ENCODE results near the gene TRIM24. TPM values are rescaled to one million over a fixed set of nuclear protein-coding genes. Genes with fewer than 3 reads are reported as not detected.

Gene TRIM24
- total and polyA plus RNA-seq, 8 donors, result 4.4 to 19.2 (median 12.4) TPM

DNA sequence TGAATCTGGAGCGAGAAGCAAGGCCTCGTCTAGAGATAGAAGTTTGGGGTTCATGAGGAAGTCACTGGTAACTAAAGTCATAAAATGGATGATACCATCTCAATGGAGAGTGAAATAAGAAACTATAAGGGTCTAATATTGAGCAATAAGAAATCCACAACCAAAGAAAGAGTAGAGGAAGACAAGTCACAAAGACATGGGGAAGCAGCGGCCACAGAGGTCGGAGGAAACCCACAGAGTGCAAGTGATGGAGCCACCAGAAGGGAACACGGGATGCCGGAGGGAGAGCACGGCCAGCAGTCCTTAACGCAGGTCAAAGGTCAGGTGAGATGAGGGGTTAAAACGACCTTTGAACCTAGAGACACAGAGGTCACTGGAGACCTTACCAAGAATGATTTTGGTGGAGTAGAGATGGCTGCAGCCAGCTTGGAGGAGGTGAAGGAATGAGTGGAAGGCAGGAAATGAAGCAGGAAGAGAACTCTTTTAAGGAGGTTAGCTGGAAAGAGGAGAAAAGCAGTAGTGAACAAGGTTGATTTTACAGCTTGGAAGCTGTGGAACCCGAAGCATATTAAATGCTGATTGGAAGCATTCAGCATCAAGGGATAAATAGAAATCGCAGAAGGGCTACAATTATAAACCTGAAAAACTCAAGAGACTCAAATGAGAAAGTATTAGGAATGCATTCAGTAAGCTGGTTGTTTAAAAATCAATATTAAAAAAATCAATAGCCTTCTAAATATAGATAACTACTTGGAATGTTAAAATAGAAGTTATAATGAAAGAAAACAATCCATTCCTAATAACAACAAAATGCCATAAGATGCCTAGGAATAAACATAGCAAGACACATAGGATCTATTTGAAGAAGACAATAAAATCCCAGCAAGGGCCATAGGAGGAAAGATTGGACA lies 147.4 kb downstream of the TRIM24 start:
- FAIRE-seq, result no peak
- no peak for ATAC-seq
- no peak overlapping the region for H3K4me3 ChIP-seq
- no peak for DNase-seq
- H3K36me3 ChIP-seq, result no peaks in the 10 kb centered on the region
- 65 to 69% methylated on average over 11 of the region's 11 CpGs for WGBS, 2 donors
- H3K4me1 ChIP-seq, result peaks cover 8 to 18% (median 11%) of the 10 kb centered on the region in 3 donors
- peak overlapping the region in 2 of 4 donors; percentile 34 to 58 for H3K27ac ChIP-seq
- TF ChIP-seq, protein P1, sequence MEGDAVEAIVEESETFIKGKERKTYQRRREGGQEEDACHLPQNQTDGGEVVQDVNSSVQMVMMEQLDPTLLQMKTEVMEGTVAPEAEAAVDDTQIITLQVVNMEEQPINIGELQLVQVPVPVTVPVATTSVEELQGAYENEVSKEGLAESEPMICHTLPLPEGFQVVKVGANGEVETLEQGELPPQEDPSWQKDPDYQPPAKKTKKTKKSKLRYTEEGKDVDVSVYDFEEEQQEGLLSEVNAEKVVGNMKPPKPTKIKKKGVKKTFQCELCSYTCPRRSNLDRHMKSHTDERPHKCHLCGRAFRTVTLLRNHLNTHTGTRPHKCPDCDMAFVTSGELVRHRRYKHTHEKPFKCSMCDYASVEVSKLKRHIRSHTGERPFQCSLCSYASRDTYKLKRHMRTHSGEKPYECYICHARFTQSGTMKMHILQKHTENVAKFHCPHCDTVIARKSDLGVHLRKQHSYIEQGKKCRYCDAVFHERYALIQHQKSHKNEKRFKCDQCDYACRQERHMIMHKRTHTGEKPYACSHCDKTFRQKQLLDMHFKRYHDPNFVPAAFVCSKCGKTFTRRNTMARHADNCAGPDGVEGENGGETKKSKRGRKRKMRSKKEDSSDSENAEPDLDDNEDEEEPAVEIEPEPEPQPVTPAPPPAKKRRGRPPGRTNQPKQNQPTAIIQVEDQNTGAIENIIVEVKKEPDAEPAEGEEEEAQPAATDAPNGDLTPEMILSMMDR (IDR thresholded peaks at IDR 0.05), result no peak
- intact Hi-C loops (cut with DNase I), result no loop called here
- H3K9me3 ChIP-seq, result no peaks in the 10 kb centered on the region
- no peaks in the 10 kb centered on the region for H3K27me3 ChIP-seq

DNA sequence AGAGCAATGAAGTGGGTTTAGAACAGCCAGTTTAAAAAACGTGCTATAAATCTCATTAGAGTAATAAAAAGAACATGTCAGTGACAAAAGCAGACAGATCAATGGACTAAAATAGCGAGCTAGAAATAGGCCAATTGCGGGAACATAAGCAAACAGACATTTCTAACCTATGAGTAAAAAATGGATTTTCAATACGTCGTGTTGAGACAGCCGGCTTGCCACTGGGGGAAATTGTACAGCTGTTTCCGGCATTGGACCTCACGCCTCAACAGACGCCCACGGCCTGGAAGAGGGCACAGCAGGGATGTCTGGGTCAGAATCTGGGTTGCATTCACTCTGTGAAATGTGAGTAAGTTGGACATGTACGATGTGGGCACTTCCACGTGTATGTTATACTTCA lies 148.2 kb downstream of the TRIM24 start:
- Histone ChIP-seq H3K4me1 (peaks cover 8 to 18% (median 11%) of the 10 kb centered on the region in 3 donors), H3K4me3 (no peak overlapping the region), H3K9me3 (no peaks in the 10 kb centered on the region), H3K27me3 (no peaks in the 10 kb centered on the region), H3K27ac (peak overlapping the region in 2 of 4 donors; percentile 34 to 58), H3K36me3 (no peaks in the 10 kb centered on the region)
- WGBS, 2 donors, result 13 to 14% methylated on average over 12 of the region's 12 CpGs
- DNase-seq, result peak in 5 of 6 donors; percentile 57 to 69 (median 60)
- intact Hi-C loops (cut with DNase I), result no loop called here
- FAIRE-seq, result no peak
- TF ChIP-seq, protein P1 (IDR thresholded peaks at IDR 0.05), result no peak
- ATAC-seq, result peak; percentile 57 to 78 (median 62)

DNA sequence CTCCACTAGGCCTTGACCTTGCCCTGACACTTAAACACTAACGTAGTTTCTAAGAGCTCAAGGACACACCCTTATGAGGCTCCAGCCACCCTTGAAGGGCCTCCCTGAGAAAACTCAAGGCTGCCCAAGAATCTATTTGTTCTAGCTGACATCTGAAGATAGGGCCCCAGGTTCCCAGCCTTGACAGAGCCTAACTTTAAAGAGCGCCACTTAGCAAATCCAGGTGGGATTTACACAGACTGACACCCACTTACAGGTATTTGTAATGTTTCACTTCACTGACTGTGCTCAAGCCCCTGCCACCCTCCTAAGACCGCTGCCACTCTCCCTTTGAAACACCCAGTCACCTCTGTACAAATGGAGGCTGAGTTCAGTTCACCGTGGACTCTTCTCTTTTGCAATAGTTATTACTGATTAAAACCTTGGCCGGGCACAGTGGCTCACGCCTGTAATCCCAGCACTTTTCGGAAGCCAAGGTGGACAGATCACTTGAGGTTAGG lies 150.7 kb downstream of the TRIM24 start:
- peak; percentile 65 to 88 (median 82) for ATAC-seq
- Histone ChIP-seq H3K9me3 (no peaks in the 10 kb centered on the region), H3K4me3 (no peak overlapping the region), H3K27me3 (no peaks in the 10 kb centered on the region), H3K36me3 (no peaks in the 10 kb centered on the region), H3K27ac (peak overlapping the region; percentile 8 to 61 (median 46)), H3K4me1 (peaks cover 8 to 21% (median 11%) of the 10 kb centered on the region in 3 donors)
- TF ChIP-seq, protein P1 (IDR thresholded peaks at IDR 0.05), result no peak
- intact Hi-C loops (cut with DNase I), result no loop called here
- no peak for FAIRE-seq
- peak in 4 of 6 donors; percentile 36 to 74 (median 62) for DNase-seq
- WGBS, 2 donors, result 31 to 38% methylated on average over 7 of the region's 7 CpGs

- no peak for FAIRE-seq
- DNase-seq, result no peak
These were observed 153.6 kb downstream of the TRIM24 start for GRCh38 chr7:138613630-138614029.

More at GRCh38 chr7:138613630-138614029, 153.6 kb downstream of the TRIM24 start:
- no peaks in the 10 kb centered on the region for H3K9me3 ChIP-seq
- peaks cover 3 to 16% (median 9%) of the 10 kb centered on the region in 3 donors for H3K4me1 ChIP-seq
- TF ChIP-seq, protein P1 (IDR thresholded peaks at IDR 0.05), result no peak
- no peaks in the 10 kb centered on the region for H3K27me3 ChIP-seq
- H3K27ac ChIP-seq, result peak overlapping the region in 3 of 4 donors; percentile 1 to 58 (median 5)
- no peak overlapping the region for H3K4me3 ChIP-seq
- intact Hi-C loops (cut with DNase I), result no loop called here
- no peaks in the 10 kb centered on the region for H3K36me3 ChIP-seq
- peak; percentile 7 to 60 (median 49) for ATAC-seq
- WGBS, 2 donors, result 29 to 36% methylated on average over 2 of the region's 2 CpGs
